SH-SY5Y (cell line): ENCODE measurements around the gene CYB5R3.

Experiments used
- GATA2 ChIP-seq: IDR thresholded peaks from 2 replicates; pipeline ENCODE4 v1.6.1; 2011; ENCODE audit warnings: mild to moderate bottlenecking, low read depth, low read length
- GATA3 ChIP-seq: IDR thresholded peaks from 2 replicates; pipeline ENCODE4 v1.6.1; 2011; ENCODE audit warnings: low read depth, mild to moderate bottlenecking, low read length, moderate library complexity

GRCh38 chr22:42644422-42645340 is 4.5 kb downstream of the CYB5R3 start:
- TF ChIP-seq GATA3 (no peak), GATA2 (no peak)
